C4-2B (cell line): ENCODE results near the gene RPS19BP1.

Experiments used
- ZFX ChIP-seq: fragments of 450-650 bp; IDR thresholded peaks from 2 replicates; pipeline ENCODE4 v1.6.1; 2017
- TF ChIP-seq, protein P1 (sequence below): fragments of 450-650 bp; conservative IDR thresholded peaks from 2 replicates; pipeline ENCODE4 v1.5.1; 2017; ENCODE audit warnings: mild to moderate bottlenecking

DNA sequence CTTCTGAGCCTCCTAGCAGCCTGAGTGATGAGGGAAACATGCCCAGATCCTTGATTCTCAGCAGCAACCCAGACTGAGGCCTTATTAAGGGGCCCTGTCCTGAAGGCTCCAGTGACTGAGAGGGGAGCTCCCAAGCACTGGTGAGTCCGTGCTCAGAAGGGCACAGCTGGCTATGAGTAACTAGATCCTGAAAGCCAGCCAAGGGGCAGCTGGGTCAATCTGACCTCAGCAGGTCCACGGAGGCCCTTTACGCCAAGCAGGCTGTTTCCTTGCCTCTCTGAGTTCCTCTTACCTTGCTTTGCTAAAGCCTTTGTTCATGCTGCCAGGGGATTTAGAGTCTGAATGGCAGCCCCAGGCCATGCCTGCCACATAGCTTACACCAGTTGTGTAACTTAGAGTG, 49.8 kb downstream of the RPS19BP1 start:
- TF ChIP-seq, protein P1, sequence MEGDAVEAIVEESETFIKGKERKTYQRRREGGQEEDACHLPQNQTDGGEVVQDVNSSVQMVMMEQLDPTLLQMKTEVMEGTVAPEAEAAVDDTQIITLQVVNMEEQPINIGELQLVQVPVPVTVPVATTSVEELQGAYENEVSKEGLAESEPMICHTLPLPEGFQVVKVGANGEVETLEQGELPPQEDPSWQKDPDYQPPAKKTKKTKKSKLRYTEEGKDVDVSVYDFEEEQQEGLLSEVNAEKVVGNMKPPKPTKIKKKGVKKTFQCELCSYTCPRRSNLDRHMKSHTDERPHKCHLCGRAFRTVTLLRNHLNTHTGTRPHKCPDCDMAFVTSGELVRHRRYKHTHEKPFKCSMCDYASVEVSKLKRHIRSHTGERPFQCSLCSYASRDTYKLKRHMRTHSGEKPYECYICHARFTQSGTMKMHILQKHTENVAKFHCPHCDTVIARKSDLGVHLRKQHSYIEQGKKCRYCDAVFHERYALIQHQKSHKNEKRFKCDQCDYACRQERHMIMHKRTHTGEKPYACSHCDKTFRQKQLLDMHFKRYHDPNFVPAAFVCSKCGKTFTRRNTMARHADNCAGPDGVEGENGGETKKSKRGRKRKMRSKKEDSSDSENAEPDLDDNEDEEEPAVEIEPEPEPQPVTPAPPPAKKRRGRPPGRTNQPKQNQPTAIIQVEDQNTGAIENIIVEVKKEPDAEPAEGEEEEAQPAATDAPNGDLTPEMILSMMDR: no peak
- no peak for TF ChIP-seq ZFX
